Activated CD4-positive, CD25-positive, alpha-beta regulatory T cell (primary cell): ENCODE results near the gene ALDH3A1.

ENCODE experiments used
- DNase-seq, 4 experiments: peaks; one replicate each; lab custom pipeline; 2025; lab: John Stamatoyannopoulos, UW

ALDH3A1 gene

GRCh38 chr17:19740933-19741332, 7.2 kb downstream of the ALDH3A1 start:
- no peak for DNase-seq

GRCh38 chr17:19739241-19740201, 8.6 kb downstream of the ALDH3A1 start:
- no peak for DNase-seq

- DNase-seq: no peak
Measured at GRCh38 chr17:19738757-19739156, 9.3 kb downstream of the ALDH3A1 start.

DNA sequence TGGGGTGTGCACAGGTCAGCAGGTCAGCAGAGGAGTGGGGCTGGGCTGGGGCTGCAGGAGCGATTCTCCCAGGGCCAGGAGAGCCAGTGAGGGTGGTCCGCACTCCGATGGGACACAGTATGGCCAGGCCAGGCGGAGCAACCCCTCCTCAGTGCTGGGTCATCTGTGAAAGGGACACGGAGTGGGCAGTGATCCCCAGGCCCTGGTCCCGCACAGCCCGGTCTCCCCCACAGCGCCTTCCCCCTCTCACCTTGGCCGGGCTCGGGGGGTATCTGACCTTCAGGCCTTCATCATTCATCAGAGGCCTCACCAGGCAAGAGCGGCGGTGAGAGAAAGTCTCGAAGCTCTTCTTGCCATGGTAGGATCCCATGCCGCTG, 10.0 kb downstream of the ALDH3A1 start:
- DNase-seq: no peak

GRCh38 chr17:19737305-19738072, 10.6 kb downstream of the ALDH3A1 start:
- no peak for DNase-seq

GRCh38 chr17:19736071-19736470, 12.0 kb downstream of the ALDH3A1 start:
- no peak for DNase-seq

- DNase-seq: no peak
Measured at GRCh38 chr17:19733953-19734526, 14.1 kb downstream of the ALDH3A1 start.

GRCh38 chr17:19731626-19732025, 16.5 kb downstream of the ALDH3A1 start:
- DNase-seq: no peak

DNA sequence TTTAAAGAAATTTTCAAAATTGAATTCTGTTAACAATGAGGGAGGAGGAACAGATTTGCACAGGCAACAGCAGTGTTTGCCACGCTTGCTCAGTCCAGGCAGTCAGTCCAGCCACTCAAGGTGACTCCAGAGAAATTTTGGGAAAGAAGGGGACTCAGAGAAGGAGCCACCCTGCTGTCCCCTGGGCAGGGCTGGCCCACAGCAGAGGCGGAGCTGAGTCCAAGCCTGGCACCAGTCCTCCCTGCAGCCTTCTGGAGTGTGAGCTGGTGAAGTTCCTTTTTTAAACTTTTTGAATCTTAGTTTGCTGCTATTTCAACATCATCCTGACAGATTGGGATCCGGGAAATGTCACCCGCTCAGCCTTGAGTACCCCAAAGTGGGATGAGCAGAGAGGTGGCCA, 17.3 kb downstream of the ALDH3A1 start:
- DNase-seq: no peak

- no peak for DNase-seq
Measured at GRCh38 chr17:19729900-19730299, 18.2 kb downstream of the ALDH3A1 start.

GRCh38 chr17:19728084-19728495, 20.0 kb downstream of the ALDH3A1 start:
- DNase-seq: no peak

- DNase-seq: no peak
Measured at GRCh38 chr17:19727501-19728078, 20.5 kb downstream of the ALDH3A1 start.

DNA sequence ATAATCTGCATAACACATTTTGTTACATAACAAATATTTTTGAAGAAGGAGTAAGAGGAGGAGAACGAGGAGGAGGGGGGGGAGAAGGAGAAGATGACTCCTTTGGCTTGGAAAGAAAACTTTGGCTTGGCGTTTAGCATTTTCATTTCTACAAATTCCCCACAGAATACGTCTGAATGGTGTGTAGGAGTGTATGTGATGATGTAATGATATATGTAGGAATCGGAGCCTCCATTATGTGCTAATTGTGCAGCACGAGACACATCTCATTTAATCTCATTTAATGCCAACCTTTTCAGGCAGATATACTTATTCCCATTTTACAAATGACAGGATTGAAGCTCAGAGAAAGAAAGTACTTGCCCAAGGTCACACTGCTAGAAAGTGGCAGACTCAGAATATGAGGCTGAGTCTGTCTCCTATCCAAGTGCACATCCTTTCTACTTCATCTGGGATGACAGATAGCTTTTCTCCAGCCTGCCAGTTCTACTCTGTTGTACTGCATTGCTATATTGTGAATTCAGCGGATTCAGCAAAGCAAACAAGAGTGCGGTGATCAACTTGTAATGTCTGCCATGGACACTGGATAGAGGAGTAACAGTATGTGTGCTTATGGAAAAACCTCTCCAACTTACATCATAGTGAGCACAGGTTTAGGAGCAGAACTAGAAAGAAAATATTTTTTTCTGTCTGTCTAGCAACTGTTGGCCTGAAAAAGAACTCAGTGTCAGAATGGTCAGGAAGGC, 21.3 kb downstream of the ALDH3A1 start:
- DNase-seq: no peak

DNA sequence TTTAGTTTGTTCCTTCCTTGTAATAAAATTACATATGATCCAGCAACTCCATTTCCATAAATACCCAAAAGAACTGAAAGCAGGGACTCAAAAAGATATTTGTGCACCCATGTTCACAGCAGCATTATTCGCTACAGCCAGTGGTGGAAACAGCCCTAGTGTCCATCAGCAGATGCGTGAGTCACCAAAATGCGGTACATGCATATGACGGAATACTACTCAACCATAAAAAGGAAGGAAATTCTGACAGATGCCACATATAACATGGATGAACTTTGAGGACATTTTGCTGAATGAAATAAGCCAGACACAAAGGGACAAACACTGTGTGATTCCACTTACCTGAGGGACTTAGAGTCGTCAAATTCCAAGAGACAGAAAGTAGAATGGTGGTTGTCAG, 22.6 kb downstream of the ALDH3A1 start:
- DNase-seq: no peak

DNA sequence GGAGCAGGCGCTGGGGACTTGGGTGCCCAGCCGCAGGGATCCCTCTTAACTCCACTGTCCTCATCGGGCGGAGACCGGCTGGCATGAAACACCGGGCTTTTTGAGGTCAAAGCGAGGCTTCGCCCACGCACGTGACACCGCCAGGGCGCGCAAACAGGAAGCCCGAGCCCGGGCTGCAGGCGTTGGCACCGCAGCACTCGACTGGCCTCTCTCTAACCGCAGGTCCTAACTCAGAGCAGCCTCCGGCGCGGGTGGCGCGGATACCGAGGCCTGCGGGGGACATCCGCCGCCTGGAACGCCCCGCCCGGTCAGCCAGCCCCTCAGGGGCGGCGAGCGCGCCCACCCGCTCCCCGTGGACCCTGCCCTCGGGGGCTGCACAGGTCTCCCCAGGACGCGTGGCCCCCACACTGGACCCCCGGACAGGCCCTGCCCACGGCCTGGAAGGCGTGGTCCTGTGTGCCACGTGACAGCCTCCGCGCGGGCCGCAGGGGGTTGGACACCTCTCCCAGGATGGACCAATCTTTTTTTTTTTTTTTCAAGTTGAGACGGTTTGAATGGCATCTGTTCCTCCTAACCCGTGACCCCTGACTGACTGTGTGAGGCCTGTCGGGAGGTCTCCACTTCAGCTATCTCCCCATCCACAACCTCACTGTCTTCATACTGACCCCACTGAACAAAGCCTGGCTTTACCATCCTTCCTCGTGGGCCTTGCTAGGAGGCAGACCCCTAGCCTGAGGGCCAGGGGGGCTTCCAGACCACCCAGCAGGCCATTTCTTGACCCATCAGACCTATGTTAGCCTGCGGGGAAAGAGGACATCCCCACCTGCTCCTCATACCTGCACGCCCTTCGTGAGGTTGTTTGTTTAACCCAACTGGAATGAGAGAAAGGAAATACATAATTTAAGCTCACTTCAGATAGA, 23.3 kb downstream of the ALDH3A1 start:
- DNase-seq: peak; percentile 12 to 31 (median 22)

DNA sequence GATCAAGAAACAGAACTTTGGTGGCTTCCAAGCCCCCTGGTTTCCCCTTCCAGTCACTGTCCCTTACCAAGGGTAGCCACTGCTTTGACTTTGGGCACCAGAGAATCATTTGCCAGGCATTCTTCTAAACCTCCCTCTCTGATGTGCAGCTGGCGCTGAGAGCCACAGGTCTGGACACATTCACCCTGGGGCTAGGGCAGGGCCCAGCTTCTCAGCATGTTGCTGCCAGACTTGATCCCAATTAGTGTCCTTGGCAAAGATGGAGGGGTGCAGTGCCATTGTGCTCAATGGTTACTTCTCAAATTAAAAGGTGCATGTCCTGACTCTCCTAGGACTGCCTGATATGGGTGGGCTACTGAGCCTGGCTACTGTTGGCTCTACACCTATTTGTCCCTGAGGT, 24.1 kb downstream of the ALDH3A1 start:
- DNase-seq: no peak

DNA sequence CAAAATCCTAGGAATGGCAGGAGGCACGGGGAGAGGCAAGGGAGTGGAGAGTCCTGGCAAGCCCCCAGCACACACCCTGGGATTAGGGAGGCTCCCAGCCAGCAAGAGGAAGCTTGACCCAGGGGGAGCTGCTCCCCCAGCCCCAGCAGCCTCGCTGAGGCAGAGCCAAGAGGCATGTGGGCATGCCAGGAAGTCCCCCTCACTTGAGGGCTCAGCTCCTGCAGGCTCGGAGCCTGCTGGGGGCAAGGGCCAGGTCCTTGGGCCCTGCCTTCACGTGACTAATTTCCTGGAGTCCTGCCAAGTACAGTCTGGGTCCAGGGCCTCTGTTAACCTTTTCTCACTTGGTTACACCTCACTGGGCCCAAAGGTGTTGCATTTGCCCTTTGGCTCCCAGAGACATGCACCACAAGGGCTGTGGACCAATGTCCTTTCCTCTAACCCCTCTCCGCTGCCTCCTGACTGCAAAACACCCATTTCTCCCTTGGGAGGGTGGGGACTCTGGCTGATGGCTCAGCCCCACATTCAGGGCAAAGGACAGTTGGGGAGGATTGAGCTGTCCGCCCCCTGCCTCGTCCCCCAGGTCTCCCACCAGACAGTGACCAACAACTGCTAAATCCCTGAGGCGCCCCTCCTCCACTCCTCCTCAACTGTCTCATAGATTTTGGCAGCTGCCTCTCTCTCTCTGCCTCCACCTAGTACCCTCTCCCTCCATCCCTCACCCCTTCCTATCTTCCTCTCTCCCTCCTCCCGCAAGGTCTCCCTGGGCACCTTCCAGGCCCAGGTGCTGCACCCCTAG, 27.3 kb downstream of the ALDH3A1 start:
- DNase-seq: no peak

DNA sequence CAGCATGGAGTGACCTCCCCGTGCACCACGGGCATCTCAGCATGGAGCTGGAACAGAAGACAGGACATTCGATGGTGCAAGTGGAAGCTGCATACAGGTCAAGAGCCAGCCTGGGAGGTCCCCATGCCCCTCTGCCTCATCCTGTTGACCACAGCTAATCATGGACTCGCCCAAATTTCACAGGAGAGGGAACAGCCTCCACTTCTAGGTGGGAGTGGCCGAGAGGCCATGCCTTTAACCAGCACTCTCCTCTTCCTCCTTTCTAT, 28.0 kb downstream of the ALDH3A1 start:
- DNase-seq: no peak

- DNase-seq: no peak
Measured at GRCh38 chr17:19719355-19720209, 28.5 kb downstream of the ALDH3A1 start.
